GM19351 (cell line): ENCODE results near the gene GNS.

Source experiments
- ATAC-seq: cut with Tn5 transposase; IDR thresholded peaks from one replicate; pipeline ENCODE4 v1.9.1; 2021; ENCODE audit warnings: mild to moderate bottlenecking, moderate library complexity; ENCODE audit not compliant: unreplicated experiment

The GNS gene

DNA sequence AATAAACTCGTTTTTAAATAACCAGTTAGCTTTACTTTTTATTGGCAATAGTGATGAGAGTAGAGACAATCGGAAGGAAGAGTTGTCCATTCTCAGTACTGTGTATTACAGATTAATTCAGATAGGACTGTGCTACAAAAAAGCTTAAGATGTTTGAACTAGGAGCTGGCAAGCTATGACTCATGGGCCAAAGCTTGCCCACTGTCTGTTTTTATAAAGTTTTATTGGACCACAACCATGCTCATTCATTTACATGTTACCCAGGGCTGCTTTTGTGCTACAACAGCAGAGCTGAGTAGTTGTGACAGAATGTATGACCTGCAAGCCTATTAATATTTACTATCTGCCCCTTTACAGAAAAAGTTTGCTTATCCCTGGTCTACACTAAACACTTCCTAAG lies 19.4 kb downstream of the GNS start:
- ATAC-seq, result no peak

DNA sequence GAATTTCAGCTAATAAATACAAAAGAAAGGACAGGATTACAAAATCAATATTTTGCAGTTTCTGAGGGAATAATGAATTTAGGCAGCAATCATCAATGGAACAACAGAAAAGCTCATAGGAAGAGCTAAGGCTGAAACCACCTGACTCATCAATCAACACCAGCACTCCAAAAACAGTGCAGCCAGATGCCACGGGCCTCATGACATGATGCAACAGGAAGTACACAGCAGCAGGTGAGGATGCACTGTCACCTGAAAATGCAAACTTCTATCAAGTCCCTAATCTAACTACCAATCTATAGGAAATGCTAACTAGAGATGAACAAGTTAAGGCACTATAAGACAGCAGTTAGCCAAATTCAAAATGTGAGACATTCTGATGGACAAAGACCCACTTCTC lies 21.7 kb downstream of the GNS start:
- ATAC-seq, result peak; percentile 49

DNA sequence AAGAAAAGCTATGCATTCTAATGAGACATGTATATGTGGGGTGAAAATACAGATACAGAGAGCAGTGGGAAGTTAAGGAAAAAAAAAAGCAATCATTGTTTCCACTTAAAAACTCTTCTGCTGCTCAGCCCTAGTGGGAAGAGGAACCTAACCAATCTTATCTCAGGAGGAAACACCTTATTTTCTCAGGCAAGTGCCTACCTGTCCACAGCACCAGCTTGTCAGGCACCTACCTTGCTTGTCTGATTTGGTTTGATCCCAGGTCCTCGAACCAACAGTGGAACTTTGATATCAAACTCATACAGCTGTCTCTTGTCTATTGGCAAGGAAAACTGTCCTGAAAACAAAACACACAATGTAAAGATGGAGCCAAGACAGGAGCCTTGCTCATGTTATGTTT lies 22.4 kb downstream of the GNS start:
- no peak for ATAC-seq

GRCh38 chr12:64735442-64735841 lies 23.8 kb downstream of the GNS start:
- no peak for ATAC-seq

DNA sequence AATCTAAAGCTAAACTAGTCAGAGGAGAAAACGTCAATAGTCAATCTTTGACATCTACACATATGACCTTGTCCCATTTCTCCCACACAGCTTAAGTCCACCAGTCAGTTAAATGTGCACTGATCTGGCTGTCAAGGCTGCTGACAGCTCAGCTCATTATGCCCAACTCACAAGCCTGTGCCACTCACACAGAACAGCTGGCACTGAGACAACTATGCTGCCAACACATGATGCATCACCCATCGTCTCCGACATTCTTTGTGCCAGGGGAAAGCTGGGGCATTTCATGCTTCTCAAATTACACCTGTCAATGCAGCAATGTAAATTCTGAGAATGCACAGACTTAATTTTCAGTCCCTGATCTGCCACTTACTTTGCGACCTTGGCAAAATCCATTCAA lies 25.3 kb downstream of the GNS start:
- no peak for ATAC-seq

GRCh38 chr12:64731683-64732082 lies 27.5 kb downstream of the GNS start:
- no peak for ATAC-seq

GRCh38 chr12:64730588-64730969 lies 28.6 kb downstream of the GNS start:
- peak; percentile 6 for ATAC-seq

- ATAC-seq, result peak; percentile 63
These were observed 29.2 kb downstream of the GNS start for GRCh38 chr12:64729909-64730587.

DNA sequence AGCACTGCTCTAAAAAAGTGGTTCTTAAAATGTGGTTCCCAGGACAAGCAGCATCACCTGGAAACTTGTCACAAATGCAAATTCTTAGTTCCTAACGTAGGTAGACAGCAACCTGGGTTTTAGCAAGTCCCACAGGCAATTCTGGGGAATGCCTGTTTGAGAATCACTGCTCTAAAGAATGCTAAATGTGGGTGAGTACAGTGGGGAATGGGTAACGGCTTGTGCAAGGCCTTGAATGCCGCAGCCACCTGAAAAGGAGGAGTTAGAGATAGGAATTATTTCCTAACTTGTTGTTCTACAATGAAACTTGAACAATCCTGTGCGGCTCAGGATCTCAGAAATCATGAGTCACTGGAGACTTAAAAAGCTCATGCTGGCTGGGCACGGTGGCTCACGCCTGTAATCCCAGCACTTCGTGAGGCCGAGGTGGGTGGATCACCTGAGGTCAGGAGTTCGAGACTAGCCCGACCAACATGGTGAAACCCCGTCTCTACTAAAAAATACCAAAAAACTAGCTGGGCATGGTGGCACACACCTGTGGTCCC lies 34.9 kb downstream of the GNS start:
- no peak for ATAC-seq

GRCh38 chr12:64723630-64724029 lies 35.6 kb downstream of the GNS start:
- no peak for ATAC-seq

GRCh38 chr12:64722835-64723234 lies 36.4 kb downstream of the GNS start:
- ATAC-seq, result no peak

DNA sequence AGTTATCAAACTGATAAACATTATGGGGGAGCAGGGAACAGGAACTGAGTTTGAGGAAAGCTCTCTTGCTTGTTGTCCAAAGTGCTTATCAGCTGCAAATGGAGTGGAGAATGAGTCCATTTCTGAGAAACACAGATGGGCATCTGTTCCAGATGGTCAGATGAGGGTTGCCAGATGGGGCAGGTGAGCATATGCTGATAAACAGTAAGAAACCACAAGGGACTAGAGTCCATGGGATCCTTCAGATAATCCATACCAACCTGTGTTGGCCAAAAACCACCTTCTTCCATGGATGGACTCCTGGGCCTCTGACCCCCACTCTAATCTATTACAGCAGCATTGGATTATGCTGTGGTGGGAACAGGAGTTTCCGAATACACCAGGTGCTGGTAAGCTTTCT lies 38.3 kb downstream of the GNS start:
- ATAC-seq, result no peak

DNA sequence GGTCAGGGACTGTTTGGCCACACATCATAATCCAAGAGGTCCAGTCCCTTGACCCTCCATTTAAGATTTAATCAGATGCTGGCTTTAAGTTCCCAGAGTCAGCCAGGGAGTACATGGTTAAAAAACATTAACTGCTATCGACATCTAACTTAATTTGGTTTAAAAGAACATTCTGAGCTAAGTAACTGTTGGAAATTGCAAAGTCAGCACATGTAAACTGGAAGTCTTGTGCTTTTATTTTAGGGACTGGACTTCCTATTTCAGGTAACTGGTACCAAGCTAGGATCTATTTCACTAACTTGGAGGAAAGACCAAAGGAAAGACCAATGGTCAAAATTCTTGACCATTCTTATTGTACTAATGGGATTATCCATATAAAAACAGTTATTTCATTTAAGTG lies 40.6 kb downstream of the GNS start:
- no peak for ATAC-seq

- ATAC-seq, result no peak
These were observed 42.3 kb downstream of the GNS start for GRCh38 chr12:64716839-64717455.

DNA sequence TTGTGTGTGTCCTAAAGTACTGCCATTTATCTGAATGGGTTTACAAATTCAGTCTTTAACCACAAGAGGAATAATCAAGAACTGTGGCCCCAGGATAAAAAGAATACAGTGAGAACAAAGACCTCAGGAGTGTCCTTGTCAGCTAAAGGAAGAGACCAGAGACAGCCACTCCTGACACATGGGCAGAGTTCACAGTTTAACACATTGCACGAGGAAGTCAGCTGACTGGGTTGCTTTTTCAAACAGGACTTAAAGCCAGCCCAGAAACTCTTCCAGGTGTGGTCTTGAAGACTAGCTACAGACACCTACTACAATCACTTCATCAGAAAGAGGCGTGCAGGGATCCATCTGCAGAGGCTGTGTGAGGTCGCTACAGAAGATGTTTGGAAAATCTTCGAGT lies 42.8 kb downstream of the GNS start:
- ATAC-seq, result no peak

DNA sequence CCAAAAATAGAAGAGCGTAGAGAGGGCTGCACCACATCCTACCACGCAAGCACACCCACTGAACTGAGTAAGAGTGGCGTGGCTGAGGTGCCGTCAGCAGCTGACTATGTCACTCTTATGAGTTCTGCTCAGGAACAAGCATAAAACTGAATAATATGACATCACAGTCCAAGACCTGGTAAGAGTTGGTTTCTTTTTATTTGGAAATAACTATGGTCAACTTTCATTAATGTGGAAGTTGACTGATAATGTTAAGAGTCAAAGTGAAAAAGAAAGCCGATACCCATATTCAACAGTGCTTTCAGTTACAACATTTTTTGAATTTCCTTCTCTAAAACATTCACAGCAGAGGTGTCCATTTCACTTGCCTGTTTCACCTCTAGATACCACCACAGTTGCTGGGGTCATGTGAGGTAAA lies 44.6 kb downstream of the GNS start:
- ATAC-seq, result peak; percentile 87

- no peak for ATAC-seq
These were observed 45.8 kb downstream of the GNS start for GRCh38 chr12:64713376-64713775.

GRCh38 chr12:64709429-64709828 lies 49.8 kb downstream of the GNS start:
- ATAC-seq, result no peak

- no peak for ATAC-seq
These were observed 51.3 kb downstream of the GNS start for GRCh38 chr12:64707926-64708325.

DNA sequence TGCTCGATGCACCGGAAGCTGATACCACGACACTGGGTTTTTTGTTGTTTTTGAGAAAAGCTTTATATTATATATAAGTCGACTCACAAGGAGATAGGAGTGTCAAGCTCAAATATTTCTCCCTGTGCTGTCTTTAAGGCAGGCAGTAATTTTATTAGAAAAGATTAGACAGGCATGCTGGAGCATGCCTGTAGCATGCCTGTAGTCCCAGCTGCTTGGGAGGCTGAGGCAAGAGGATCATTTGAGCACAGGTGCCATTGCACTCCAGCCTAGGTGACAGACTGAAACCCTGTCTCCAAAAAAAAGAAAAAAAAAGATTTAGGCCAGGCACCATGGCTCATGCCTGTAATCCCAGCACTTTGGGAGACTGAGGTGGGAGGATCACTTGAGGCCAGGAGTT lies 51.8 kb downstream of the GNS start:
- ATAC-seq, result no peak

- no peak for ATAC-seq
These were observed 52.3 kb downstream of the GNS start for GRCh38 chr12:64706857-64707256.

- no peak for ATAC-seq
These were observed 52.9 kb downstream of the GNS start for GRCh38 chr12:64706306-64706705.

DNA sequence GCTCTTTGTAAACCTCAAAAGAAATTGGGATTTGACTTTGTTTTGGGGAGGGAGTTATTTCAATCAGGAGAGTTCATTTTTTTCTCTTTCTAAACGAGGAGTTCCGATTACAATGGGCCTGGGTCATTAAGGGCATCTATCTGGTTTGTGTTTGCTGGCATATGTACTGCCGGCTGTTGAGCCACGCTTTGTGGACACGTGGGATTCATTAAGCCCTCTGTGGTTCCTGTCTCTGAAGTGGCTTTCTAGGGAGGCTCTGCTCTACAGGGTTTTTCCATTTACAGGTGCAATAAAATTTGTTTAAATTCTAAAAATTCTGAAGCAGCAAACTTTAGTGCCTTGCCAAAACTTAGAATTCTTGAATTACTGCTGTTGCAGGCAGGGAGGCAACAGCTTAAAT lies 57.9 kb downstream of the GNS start:
- no peak for ATAC-seq
